MM.1S (cell line): ENCODE data around the gene SH3D19.

Experiments
- EZH2 ChIP-seq: fragments of 300-600 bp; sonication (generic); optimal IDR thresholded peaks from 2 replicates; pipeline ENCODE3; 2017; ENCODE audit warnings: low read depth, mild to moderate bottlenecking, antibody characterized with exemption, low read length, mixed read lengths
- TF ChIP-seq, protein P1 (sequence below): fragments of 300-600 bp; sonication (generic); IDR thresholded peaks from 2 replicates; pipeline ENCODE4 v1.5.1; 2016; ENCODE audit warnings: antibody characterized with exemption, low read length, mixed read lengths

DNA sequence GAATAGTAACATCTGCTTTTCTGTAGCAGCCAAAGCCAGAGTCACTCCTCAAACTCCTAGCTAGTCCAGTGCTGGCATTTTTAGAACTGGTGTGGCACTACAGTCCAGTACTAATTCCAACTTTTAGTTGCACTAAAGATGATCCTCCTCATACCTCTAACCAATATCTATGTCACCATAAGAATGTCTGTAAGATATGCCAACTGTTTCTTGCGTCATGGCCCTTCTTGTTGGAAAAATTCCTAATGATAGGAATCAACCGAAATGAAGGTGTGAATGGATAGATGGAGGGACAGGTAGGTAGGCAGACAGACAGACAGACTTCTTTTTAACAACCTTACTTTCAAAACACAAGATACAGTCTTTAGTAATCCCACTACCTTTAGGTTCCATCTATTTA, 123.0 kb downstream of the SH3D19 start:
- TF ChIP-seq, protein P1, sequence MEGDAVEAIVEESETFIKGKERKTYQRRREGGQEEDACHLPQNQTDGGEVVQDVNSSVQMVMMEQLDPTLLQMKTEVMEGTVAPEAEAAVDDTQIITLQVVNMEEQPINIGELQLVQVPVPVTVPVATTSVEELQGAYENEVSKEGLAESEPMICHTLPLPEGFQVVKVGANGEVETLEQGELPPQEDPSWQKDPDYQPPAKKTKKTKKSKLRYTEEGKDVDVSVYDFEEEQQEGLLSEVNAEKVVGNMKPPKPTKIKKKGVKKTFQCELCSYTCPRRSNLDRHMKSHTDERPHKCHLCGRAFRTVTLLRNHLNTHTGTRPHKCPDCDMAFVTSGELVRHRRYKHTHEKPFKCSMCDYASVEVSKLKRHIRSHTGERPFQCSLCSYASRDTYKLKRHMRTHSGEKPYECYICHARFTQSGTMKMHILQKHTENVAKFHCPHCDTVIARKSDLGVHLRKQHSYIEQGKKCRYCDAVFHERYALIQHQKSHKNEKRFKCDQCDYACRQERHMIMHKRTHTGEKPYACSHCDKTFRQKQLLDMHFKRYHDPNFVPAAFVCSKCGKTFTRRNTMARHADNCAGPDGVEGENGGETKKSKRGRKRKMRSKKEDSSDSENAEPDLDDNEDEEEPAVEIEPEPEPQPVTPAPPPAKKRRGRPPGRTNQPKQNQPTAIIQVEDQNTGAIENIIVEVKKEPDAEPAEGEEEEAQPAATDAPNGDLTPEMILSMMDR, result no peak
- TF ChIP-seq EZH2, result no peak
